Erythroblast (primary cell): Measurements from ENCODE around the gene GPR68.
"Not testable (repeated sequence)": the region's sequence is repeated elsewhere in the genome, so short reads cannot be mapped to it uniquely, and the experiment has no call there.

ENCODE experiments used
- DNase-seq, 2 experiments: peaks; one replicate each; lab custom pipeline; 2025; lab: John Stamatoyannopoulos, UW
- GATA1 ChIP-seq: IDR thresholded peaks from 2 replicates; pipeline ENCODE4 v1.6.1; 2011; ENCODE audit warnings: low read depth, mild to moderate bottlenecking, control low read depth, low read length, moderate library complexity
- POLR2A ChIP-seq: IDR thresholded peaks from 2 replicates; pipeline ENCODE4 v1.6.1; 2011; ENCODE audit warnings: mild to moderate bottlenecking, low read length

The GPR68 gene

DNA sequence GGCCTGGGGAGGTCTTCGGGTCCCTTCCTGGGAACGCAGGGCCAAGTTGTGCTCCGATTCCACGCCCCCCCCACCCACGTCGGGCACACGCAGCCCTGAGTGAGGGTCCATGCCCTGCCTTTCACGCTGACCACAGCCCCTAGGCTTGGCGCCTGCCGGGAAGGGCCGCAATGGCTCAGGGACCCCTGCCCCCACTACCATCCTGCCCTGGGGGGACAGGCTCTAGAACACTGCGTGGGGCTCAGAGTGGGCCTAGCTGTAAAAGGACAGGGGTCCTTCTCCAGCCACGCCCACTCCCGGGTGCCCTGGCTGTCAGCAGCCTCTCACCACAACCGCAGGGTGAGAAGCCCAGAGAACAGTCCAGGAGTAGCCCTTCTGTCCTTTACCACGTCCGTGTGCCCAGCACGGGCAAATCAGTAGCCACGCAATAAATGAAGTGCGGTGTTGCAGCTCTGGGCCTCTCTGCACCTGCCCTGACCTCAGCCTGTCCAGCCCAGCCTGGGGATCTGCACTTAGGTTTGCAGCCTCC, 9.4 kb upstream of the GPR68 start:
- no peak for DNase-seq

DNA sequence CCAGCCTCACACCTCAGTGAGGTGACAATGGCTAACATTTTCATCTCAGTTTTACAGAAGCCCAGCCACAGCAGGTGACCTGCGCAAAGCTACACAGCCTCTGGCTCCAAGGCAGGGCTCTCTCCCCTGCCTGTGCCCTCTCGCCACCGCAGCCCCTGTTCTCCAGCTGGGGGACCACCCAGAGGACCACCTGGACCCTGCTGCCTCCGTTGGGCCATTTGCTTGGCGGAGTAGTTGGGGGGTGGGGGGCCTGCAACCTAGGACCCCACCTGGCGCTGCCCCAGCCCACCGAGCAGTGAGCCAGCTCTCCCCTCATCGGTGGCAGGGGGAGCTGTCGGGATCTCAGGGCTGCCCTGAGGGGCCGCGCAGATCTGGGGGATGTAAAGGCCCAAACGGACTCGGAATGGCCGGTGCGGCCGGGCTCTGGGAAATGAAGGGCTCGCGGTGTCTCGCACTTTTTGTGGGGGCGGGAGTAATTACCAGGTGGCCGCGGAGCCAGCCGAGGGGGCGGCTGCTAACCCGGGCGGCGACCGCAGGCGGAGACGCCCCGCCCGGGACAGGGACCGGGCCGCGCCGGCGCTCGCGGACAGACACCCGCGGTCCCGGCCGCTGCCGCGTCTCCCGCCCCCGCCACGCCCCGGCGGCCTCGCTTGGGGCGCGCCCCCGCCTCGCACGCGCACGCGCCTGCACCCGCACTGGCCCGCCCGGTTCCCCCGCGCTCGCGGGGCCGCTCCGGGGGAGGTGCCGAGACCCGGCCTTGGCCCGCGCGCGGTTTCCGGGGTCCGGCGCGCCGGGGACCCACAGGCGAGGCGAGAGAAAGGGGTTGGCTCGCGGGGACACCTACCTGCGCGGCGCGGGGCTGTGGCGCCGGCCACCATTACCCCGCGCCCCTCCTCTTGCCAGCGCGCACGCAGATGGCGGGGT, 8.6 kb upstream of the GPR68 start:
- TF ChIP-seq POLR2A: no peak
- TF ChIP-seq GATA1: no peak
- peak; percentile 69 to 80 for DNase-seq

More for the DNA sequence above, 9.4 kb upstream of the GPR68 start:
- TF ChIP-seq POLR2A: no peak
- no peak for TF ChIP-seq GATA1

DNA sequence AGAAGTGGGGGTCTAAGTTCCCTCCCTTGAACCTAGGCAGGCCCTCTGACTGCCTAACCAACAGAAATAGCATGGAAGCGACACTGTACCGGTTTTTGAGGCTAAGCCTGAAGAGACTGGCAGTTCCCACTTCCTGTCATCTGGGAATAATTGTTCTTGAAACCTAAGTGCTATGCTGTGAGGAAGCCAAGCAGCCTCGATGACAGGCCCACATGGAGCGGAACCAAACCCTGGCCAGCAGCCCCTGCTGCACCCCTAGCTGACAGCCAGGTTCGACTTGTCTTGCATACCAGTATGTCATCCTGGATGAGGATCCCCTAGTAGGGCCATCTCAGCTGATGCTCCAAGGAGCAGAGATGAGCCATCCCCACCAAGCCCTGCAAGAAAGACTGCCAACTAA, 6.4 kb upstream of the GPR68 start:
- no peak for DNase-seq
- TF ChIP-seq GATA1 (no peak), POLR2A (no peak)

DNA sequence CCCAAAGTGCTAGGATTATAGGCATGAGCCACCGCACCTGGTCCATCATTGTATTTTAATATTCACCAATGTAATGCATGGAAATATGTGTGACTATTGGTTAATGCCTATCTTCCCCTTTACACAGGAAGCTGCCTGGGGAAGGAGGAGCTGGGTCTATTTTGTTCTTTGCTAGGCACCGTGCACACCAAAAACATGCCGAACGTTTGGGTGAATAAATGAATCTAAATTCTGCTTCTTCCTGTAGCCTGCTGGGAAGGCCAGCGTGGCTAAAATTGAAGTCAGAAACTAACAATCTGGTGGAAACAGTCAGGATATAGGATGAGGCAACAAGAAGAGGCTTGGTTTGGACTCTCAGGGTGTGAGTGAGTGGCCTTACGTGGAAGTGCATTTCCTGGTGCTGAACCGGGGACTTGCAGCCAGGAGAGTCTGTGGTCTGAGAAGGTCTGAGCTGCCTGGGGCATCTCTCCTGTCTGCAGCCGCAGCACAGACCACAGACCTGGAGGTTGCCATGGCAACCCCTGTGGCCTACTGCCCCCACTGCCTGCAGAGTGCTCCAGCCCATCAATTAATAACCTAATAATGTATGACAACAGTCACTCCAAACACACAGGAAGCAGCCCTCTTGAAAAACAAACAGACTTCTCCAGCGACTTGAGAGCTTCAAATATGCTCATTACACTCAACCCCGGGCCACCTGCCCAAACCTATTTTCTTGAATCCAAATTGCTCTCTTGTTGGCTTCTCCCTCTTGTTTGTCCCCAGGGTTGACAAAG, 5.5 kb upstream of the GPR68 start:
- peak in 1 of 2 experiments; percentile 19 for DNase-seq
- TF ChIP-seq POLR2A: no peak
- TF ChIP-seq GATA1: no peak

DNA sequence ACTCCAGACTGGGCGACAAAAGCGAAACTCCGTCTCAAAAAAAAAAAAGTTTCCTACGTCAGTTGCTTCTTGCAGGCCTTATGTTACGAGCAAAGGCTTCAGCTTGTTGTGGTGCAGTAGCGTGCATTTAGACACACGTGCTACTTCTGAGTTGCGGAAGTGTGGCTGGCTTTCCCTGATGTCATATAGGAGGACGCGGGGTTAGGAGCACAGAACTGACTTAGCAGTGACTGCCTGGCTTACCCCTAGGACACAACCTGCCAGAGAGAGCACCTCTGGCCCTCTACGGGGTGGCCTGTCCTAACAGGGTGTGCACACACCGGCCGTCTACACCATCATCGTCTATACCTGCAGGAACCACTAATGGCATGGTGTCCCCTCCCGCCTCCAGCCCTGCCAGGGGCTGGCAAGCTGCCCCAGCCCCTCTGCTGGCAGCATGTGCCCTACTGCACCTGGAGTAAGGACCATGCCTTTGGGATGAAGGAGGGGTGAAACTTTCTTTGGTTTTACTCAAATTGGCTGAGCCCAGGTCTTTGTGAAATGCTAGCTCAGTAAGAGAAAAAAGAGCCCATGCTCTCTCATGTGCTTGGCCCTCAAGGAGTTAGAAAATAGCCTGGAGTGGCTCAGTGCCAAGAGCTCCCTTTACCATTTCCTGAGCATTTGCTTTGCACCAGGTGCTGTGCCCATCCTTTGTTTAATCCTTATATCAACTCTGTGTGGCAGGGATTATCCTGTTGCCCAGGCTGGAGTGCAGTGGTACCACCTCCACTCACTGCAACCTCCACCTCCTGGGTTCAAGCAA, 1.7 kb upstream of the GPR68 start:
- TF ChIP-seq GATA1: no peak
- no peak for DNase-seq

DNA sequence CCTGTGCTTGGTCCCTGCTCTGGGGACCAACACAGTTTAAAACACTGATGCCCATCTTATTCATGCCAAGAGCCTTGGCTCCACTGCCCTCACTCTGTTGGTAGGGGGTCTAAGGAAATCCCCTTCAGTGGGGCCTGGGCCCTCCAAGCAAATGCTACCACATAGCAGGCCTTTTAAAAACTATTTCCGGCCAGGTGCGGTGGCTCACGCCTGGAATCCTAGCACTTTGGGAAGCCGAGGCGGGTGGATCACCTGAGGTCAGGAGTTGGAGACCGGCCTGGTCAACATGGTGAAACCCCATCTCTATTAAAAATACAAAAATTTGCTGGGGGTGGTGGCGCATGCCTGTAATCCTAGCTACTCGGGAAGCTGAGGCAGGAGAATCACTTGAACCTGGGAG, 1.1 kb upstream of the GPR68 start:
- DNase-seq: not testable (repeated sequence)

DNA sequence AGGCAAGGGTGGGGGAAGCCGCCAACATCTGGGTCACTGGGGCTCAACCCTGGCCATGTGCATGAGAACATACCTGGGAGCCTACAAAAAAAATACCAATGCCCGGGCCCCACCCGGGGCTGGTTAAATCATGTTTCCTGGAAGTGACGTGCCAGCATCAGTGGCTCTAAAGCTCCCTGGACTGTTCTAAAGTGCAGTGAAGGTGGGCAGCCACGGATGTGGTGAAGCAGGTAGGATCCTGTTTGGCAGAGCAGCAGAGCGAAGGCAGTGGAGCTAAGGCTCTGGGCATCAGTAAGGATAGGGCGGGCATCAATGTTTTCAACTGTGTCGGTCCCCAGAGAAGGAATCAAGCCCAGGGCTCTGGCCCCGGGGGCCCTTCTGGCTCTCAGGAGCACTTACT, 525 bp upstream of the GPR68 start:
- TF ChIP-seq POLR2A: no peak
- TF ChIP-seq GATA1: no peak
- no peak for DNase-seq

DNA sequence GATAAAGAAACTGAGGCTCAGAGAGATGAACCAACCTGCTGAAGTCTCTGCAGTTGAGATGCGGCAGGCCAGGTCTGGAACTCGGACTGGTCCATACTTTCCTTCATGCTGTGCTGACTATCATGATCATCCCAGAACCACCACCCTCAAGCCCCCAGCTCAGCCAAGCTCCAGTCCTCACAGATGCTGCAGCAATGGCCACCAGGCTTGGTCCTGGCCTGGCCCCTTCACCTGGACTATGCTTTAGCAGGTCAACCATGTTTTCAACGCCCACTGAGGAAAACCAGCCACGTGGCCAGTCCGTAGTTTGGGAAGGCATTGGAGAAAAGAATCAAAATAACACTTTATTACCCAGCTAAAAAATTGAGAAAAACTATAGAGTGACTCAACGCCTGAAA, 1.4 kb downstream of the GPR68 start:
- no peak for DNase-seq
- TF ChIP-seq POLR2A: peak; percentile 31
- no peak for TF ChIP-seq GATA1

DNA sequence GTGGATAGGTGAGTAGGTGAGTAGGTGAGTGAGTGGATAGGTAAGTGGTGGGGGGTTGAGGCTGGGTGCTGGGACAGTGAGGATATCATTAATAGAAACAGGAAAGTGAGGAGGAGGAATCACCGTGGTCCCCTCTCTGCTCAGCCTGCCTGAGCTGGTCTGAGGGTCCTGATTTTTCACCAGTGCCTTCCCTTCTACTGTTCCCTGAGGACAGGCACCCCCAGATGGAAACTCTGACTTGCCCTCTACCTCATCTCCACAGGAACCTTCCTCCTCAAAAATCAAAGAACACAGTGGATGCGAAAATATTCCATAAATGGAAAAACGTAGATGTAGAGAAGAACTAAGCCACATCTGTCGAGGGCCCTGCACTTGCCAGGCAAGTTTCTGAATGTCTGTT, 1.9 kb downstream of the GPR68 start:
- no peak for DNase-seq
- no peak for TF ChIP-seq POLR2A
- TF ChIP-seq GATA1: no peak

DNA sequence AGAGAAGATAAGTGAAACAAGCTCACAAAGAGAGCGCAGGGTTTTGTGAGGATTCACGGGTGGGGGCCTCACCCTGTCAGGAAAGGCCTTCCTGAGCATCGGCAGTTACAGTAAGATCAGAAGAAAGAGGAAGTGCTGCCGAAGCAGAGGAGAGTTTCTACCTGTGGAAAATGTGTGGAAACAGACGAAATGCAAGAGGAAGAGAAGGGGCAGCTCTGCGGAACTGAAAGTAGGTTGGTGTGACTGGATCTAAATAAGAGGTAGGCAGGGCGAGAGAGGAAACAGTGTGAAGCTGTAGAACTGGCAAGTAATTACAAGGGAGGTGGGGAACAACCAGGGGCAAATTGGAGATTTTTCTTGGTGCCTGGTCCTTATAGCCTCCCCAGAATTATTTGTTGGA, 2.6 kb downstream of the GPR68 start:
- DNase-seq: no peak
- TF ChIP-seq POLR2A: no peak
- TF ChIP-seq GATA1: no peak

DNA sequence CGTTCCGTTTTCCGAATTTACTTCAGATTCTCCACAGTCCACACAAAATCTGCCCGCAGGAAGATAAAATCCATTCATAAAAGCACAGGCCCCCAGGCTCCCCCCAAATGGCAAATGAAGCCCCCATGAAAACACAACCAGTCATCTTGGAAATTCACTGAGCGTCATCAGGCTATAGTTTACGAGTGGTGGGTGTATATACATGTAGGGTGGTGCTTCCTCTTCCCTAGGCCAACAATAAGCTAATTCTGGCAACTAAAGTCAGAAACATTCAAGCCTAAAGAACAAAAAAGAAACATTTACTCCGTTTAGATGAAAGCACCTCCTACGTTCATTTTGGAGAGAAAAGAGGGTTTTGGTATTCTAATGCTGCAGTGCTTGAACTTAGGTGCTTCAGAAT, 5.8 kb downstream of the GPR68 start:
- TF ChIP-seq GATA1 (no peak), POLR2A (no peak)
- DNase-seq: no peak

DNA sequence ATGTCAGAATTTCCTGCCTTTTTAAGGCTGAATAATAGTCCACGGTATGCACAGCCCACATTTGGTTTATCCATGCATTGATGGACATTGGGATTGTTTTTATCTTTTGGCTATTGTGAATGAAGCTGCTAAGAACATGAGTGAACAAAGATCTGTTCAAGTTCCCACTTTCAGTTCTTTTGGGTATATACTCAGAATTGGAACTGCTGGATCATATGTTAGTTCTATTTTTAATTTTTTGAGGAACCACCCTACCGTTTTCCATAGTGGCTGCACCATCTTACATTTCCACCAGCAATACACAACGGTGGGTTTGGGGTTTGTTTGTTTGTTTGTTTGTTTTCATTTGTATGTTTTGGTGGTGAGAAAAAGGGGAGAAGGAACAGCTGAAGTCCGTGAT, 6.4 kb downstream of the GPR68 start:
- TF ChIP-seq POLR2A: no peak
- no peak for DNase-seq

DNA sequence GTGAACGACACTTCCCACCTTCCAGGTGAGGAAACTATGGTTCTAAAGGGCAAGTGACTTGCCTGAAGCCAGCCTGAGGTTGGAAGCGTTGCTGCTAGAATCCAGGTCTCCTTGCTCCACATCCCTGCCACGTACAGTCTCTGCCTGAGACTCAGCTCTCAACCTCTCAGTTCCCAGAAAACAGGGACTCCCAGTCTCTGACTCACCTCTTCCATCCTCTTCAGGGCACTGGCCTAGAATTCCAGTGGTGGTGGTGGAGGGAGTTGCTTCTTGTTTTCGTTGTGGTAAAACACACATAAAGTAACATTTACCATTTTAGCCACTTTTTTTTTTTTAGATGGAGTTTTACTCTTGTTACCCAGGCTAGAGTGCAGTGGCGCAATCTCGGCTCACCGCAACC, 7.3 kb downstream of the GPR68 start:
- DNase-seq: no peak
- TF ChIP-seq POLR2A: no peak
- no peak for TF ChIP-seq GATA1
